Amygdala (tissue), 56 donors: Measurements from ENCODE around the gene MS4A15.
"Not testable (repeated sequence)": the region's sequence is repeated elsewhere in the genome, so short reads cannot be mapped to it uniquely, and the experiment has no call there.

Source experiments
- DNase-seq, 56 donors: peaks; one replicate each; lab custom pipeline; 2025; lab: John Stamatoyannopoulos, UW

MS4A15 gene

DNA sequence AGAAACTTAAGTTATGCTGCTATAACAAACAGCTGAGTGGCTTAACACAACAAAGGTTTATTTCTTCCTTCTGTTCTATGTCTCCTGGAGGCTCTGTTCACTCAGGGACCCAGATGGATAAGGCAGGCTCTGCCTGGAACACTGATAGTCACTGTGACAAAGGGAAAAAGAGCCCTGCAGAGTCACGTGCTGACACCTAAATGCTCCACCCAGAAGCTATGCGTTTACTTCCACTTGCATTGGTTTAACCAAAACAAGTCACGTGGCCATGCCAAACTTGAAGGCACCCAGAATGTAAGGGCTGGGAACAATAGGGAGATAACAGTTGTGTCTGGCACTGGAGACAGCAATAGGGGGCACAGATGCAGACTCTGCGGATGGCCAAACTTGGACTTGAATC, 3.4 kb upstream of the MS4A15 start:
- no peak for DNase-seq

DNA sequence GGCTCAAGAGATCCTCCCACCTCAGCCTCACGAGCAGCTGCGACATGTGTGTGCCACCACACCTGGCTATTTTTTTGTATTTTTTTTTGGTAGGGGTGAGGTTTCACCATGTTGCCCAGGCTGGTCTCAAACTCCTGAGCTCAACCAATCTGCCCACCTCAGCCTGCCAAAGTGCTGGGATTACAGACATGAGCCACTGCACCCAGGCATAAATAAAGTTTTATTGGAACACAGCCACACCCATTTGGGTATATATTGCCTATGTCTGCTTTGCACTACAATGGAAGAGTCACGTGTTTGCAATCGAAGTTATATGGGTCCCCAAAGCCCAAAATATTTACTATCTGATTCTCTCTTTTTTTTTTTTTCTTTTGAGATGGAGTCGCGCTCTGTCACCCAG, 1.8 kb upstream of the MS4A15 start:
- no peak for DNase-seq

- DNase-seq, result no peak
Measured at GRCh38 chr11:60757231-60757800, 649 bp downstream of the MS4A15 start.

- not testable (repeated sequence) for DNase-seq
Measured at GRCh38 chr11:60758671-60759070, 2.0 kb downstream of the MS4A15 start.

DNA sequence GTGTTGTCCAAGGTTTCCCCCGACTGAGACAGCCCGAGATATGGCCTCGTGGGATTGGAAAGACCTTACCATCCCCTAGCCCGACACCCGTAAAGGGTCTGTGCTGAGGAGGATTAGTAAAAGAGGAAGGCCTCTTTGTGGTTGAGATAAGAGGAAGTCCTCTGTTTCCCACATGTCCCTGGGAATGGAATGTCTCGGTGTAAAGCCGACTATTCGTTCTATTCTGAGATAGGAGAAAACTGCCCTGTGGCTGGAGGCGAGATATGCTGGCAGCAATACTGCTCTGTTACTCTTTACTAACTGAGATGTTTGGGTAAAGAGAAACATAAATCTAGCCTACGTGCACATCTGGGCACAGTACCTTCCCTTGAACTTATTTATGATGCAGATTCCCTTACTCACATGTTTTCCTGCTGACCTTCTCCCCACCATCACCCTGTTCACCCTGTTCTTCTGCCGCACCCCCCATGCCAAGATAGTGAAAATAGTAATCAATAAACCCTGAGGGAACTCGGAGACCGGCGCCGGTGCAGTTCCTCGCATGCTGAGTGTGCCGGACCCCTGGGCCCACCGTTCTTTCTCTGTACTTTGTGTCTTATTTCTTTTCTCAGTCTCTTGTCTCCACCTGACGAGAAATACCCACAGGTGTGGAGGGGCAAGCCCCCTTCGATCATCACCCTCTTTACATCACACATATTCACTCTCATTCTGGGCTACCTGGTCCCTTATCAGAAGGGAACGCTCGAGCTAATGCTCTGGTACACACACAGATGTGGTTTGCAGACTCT, 3.0 kb downstream of the MS4A15 start:
- peak in 1 of 56 donors; percentile 17 for DNase-seq

- no peak for DNase-seq
Measured at GRCh38 chr11:60761436-60762190, 4.9 kb downstream of the MS4A15 start.

GRCh38 chr11:60762851-60763691, 6.4 kb downstream of the MS4A15 start:
- DNase-seq, result no peak

DNA sequence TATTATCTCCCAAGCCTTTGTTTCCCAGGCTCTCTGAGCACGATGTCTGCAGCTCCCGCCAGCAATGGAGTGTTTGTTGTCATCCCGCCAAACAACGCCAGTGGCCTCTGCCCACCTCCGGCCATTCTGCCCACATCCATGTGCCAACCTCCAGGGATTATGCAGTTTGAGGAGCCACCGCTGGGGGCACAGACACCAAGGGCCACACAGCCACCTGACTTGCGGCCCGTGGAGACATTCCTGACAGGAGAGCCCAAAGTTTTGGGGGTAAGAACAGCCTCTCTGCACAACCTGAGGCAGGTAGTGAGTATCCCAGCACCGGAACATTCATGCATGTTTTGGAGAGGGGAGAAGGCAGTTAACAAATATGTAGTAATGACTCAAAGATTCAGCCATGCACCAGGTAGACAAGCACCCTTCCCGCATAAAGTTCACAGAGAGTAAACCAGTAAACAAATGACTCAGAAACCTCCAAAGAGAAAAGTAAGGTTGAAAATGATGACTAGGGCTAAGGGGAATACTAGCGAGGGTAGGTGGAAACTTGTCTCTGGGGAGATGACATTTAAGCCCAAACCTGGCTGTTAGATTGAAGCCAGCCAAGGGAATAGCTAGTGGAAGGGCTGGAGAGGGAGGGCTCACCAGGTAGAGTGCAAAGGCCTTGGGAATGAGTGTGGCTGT, 7.2 kb downstream of the MS4A15 start:
- no peak for DNase-seq

DNA sequence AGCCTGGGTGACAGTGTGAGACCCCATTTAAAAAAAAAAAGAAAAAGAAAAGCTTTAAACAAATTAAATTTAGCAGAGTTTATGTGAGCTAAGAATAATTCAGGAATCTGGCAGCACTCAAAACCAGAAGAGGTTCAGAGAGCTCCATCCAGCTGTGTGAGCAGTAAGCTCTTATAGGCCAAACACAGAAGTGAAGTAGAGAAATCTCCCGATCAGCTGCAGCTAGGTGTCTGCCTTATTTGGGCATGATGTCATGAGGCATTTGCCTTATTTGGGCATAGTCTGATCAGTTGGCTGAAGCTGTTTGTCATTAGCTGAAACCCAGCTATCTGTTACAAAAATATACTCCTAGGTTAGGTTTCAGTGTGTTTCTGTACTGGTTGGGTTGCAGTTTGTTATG, 8.2 kb downstream of the MS4A15 start:
- no peak for DNase-seq

GRCh38 chr11:60765355-60765754, 8.7 kb downstream of the MS4A15 start:
- DNase-seq, result no peak

DNA sequence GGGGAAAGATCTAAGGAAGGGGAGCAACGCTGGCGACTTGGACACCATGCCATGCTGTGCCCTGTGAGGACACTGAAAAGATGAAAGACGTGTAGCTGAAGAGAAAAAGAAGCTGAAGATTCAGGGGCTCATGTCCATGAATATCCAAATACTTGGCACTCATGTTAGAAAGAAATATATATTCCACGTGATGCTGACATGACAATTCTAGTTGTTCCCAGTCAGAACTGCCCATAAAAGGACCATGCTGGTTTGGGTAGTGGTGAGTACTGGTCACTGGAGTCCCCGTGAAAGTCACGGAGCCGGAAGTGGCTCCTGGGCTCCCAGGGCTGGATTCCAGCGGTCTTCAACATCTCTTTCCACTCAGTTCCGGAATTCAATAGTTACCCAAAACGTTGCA, 9.9 kb downstream of the MS4A15 start:
- DNase-seq, result no peak

GRCh38 chr11:60767388-60767811, 10.7 kb downstream of the MS4A15 start:
- no peak for DNase-seq

DNA sequence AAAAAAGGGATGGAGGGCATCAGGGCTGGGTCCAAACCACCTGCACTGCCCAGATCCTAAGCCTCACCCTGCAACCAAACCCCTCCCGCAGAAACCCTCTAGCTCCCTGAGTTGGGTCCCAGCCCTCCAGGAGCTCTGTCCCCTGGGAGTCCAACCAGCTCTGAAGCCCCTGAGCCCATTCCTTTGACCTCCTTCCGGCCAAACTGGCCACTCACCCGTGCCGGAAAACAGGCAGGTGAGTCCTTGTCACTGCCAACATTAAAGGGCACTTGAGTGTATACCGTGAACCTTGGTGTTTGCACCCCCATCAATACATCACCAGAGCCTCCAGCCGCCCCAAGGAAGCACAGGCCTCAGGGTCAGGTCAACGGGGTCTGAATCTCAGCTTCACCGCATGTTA, 11.5 kb downstream of the MS4A15 start:
- no peak for DNase-seq

- DNase-seq, result no peak
Measured at GRCh38 chr11:60769273-60769672, 12.6 kb downstream of the MS4A15 start.

DNA sequence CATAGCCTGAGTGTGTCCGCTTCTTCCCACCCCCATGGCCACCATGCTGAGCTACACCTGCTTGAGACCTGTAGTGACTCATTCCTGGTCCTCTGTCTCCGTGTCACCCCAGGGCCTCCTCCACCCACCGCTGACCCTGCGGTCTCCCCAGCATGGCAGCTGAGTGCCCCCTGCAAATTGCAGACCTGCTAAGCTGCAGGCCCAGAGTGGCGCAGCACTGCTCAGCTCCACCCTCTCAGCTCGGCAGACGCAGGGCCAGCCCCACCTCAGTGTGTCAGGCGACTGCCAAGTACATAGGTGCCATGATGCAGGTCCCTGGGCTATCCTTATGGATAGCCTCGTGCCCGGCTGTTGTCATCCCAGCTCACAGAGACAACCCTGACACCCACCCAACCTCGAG, 13.1 kb downstream of the MS4A15 start:
- DNase-seq, result no peak

GRCh38 chr11:60771146-60771545, 14.5 kb downstream of the MS4A15 start:
- no peak for DNase-seq

DNA sequence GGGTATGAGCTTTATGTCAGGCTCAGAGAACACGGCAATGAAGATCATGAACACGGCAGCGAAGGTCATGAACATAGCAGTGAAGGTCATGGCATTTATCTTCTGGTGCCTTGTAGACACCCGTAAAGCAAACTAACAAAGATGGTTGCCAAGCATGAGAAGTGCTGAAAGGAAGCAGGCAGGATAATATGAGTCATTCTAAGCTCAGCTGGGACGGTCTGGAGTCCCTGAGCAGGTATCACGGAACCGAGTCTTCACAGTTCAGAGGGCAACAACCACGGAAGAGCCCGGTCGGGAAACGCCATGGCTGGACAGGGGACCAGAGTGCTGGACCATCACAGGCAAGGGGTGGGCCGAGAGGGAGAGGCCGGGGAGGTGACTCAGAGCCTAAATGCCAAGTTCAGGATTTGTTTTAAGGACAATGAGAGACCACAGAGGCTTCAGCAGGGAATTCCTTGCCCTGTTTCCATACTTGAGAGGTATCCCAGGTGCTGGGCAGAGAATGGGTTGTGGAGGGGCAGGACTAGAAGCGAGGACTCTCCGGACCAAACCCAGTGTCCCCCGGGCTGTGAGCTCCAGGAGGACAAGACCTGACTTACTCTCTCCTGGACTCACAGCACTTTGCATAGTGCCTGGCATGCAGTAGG, 15.3 kb downstream of the MS4A15 start:
- no peak for DNase-seq

GRCh38 chr11:60772666-60773065, 16.0 kb downstream of the MS4A15 start:
- no peak for DNase-seq

DNA sequence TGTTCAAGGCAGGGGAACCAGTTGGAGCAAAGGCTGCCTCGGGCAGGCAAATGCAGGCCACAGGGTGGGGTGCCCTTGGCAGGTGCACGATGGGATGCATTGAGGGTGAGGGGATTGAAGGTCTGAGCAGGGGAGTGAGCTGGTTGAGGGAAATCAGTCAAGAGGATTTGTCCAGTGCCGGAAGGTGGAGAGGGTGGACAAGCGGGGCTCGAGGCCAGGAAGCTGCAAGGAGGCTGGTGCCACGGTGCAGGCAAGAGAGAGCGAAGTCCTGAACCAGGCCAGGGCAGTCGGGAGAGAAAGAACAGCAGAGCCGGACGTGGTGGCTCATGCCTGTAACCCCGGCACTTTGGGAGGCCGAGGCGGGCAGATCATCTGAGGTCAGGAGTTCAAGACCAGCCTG, 18.1 kb downstream of the MS4A15 start:
- no peak for DNase-seq
